Gastrocnemius medialis (tissue), 4 donors: ENCODE measurements around the gene EPHA1. TPM values are rescaled to one million over a fixed set of nuclear protein-coding genes. Genes with fewer than 3 reads are reported as not detected.

ENCODE experiments used
- ATAC-seq, 2 donors: fragments of 150-250 bp; one replicate each; pipeline ENCODE4 v1.9.1; 2016
- DNase-seq, 2 donors: peaks; one replicate each; pipeline ENCODE4 v3.0.0-alpha.2; 2019
- H3K27ac ChIP-seq, 4 donors: fragments of 200-600 bp; sonication (generic); 1 replicate in 1 of 4; 2 replicates in 3 of 4; pipeline ENCODE4 v1.5.1; 2016 to 2018; ENCODE audit warnings: mild to moderate bottlenecking in 2 of 4, moderate library complexity in 1 of 4
- H3K27me3 ChIP-seq, 3 donors: fragments of 200-600 bp; sonication (generic) in 2 of 3; 1 replicate in 1 of 3; 2 replicates in 2 of 3; pipeline versions ENCODE4 v1.5.1 to v1.6.0; 2016 to 2019; ENCODE audit warnings: mild to moderate bottlenecking in 1 of 3, moderate library complexity in 1 of 3
- H3K36me3 ChIP-seq, 2 donors: fragments of 200-600 bp; sonication (generic) in 1 of 2; one replicate each; pipeline ENCODE4 v1.5.1; 2017 to 2018
- H3K4me1 ChIP-seq, 2 donors: fragments of 200-600 bp; sonication (generic) in 1 of 2; one replicate each; pipeline ENCODE4 v1.5.1; 2016 to 2017; ENCODE audit warnings: mild to moderate bottlenecking in 2 of 2
- H3K4me3 ChIP-seq, 4 donors: fragments of 200-600 bp; sonication (generic) in 3 of 4; 1 replicate in 1 of 4; 2 replicates in 3 of 4; pipeline ENCODE4 v1.5.1; 2016 to 2019; ENCODE audit warnings: mild to moderate bottlenecking in 2 of 4
- H3K9me3 ChIP-seq, 3 donors: fragments of 200-600 bp; sonication (generic) in 2 of 3; 1 replicate in 1 of 3; 2 replicates in 2 of 3; pipeline ENCODE4 v1.5.1; 2016 to 2019
- POLR2A ChIP-seq, 2 donors: fragments of 450-650 bp; IDR thresholded peaks; one replicate each; pipeline ENCODE4 v1.6.1; 2017; ENCODE audit warnings: antibody characterized with exemption in 2 of 2, mild to moderate bottlenecking in 2 of 2, moderate library complexity in 2 of 2
- in situ Hi-C, 4 donors: fragments of 200-750 bp; cut with MboI; loops; one replicate each; pipeline versions ENCODE4 v1.15.0 to v1.8.0; 2017; ENCODE audit warnings: low sequenced_read_pairs in 4 of 4
- intact Hi-C: fragments of 100-400 bp; cut with DNase I; formaldehyde crosslinking; loops from one replicate; pipeline ENCODE4 v1.15.1; 2023; ENCODE audit warnings: low total_unique reads
- total RNA-seq, 4 donors: library from RNA; depleted of rRNA; stranded (reverse); fragments of >200 nt; gene quantifications; one replicate each; pipeline versions ENCODE4 v1.1.0 to v1.2.3, GENCODE V29; 2016
- TF ChIP-seq, protein P1 (sequence below), 5 experiments: fragments of 450-650 bp in 3 of 5; fragments of 200-600 bp in 2 of 5; sonication (generic) in 2 of 5; IDR thresholded peaks in 4 of 5; conservative IDR thresholded peaks in 1 of 5; 1 replicate in 4 of 5; 2 replicates in 1 of 5; pipeline ENCODE4 v1.5.1; 2016 to 2019; ENCODE audit warnings: antibody characterized with exemption in 5 of 5, mild to moderate bottlenecking in 3 of 5, moderate library complexity in 3 of 5

EPHA1 gene
- total RNA-seq, 4 donors from 2014 or later: not detected

- in situ Hi-C loops: no loop called here
- Histone ChIP-seq H3K27me3 (no peaks in the 10 kb centered on the region), H3K4me1 (peaks cover 33 to 53% of the 10 kb centered on the region in 2 donors), H3K4me3 (no peak overlapping the region), H3K27ac (peak overlapping the region in 1 of 4 donors; percentile 18), H3K9me3 (no peaks in the 10 kb centered on the region), H3K36me3 (peaks cover 0 to 56% of the 10 kb centered on the region in 2 donors)
- no peak for DNase-seq
- intact Hi-C loops: loop anchor here (10.0 kb wide), 1 partner anchor 516 kb away; the partner anchor contains the start of gene TCAF1
- TF ChIP-seq, protein P1, sequence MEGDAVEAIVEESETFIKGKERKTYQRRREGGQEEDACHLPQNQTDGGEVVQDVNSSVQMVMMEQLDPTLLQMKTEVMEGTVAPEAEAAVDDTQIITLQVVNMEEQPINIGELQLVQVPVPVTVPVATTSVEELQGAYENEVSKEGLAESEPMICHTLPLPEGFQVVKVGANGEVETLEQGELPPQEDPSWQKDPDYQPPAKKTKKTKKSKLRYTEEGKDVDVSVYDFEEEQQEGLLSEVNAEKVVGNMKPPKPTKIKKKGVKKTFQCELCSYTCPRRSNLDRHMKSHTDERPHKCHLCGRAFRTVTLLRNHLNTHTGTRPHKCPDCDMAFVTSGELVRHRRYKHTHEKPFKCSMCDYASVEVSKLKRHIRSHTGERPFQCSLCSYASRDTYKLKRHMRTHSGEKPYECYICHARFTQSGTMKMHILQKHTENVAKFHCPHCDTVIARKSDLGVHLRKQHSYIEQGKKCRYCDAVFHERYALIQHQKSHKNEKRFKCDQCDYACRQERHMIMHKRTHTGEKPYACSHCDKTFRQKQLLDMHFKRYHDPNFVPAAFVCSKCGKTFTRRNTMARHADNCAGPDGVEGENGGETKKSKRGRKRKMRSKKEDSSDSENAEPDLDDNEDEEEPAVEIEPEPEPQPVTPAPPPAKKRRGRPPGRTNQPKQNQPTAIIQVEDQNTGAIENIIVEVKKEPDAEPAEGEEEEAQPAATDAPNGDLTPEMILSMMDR (IDR thresholded peaks at IDR 0.05 in 4 of 5, conservative IDR thresholded peaks at IDR 0.05 in 1 of 5): no peak
- TF ChIP-seq POLR2A (IDR thresholded peaks at IDR 0.05): no peak
- ATAC-seq: no peak
Measured at GRCh38 chr7:143388491-143389101, 20.1 kb downstream of the EPHA1 start.

GRCh38 chr7:143388051-143388450 is 20.6 kb downstream of the EPHA1 start:
- in situ Hi-C loops (no loop called here), intact Hi-C loops (loop anchor here (10.0 kb wide), 1 partner anchor 517 kb away; the partner anchor contains the start of gene TCAF1)
- no peak for DNase-seq
- TF ChIP-seq, protein P1 (IDR thresholded peaks at IDR 0.05 in 4 of 5, conservative IDR thresholded peaks at IDR 0.05 in 1 of 5): no peak
- TF ChIP-seq POLR2A (IDR thresholded peaks at IDR 0.05): no peak
- ATAC-seq: no peak
- Histone ChIP-seq H3K4me1 (peaks cover 39 to 55% of the 10 kb centered on the region in 2 donors), H3K4me3 (no peak overlapping the region), H3K36me3 (peaks cover 0 to 56% of the 10 kb centered on the region in 2 donors), H3K27ac (peak overlapping the region in 1 of 4 donors; percentile 46), H3K9me3 (no peaks in the 10 kb centered on the region), H3K27me3 (no peaks in the 10 kb centered on the region)

DNA sequence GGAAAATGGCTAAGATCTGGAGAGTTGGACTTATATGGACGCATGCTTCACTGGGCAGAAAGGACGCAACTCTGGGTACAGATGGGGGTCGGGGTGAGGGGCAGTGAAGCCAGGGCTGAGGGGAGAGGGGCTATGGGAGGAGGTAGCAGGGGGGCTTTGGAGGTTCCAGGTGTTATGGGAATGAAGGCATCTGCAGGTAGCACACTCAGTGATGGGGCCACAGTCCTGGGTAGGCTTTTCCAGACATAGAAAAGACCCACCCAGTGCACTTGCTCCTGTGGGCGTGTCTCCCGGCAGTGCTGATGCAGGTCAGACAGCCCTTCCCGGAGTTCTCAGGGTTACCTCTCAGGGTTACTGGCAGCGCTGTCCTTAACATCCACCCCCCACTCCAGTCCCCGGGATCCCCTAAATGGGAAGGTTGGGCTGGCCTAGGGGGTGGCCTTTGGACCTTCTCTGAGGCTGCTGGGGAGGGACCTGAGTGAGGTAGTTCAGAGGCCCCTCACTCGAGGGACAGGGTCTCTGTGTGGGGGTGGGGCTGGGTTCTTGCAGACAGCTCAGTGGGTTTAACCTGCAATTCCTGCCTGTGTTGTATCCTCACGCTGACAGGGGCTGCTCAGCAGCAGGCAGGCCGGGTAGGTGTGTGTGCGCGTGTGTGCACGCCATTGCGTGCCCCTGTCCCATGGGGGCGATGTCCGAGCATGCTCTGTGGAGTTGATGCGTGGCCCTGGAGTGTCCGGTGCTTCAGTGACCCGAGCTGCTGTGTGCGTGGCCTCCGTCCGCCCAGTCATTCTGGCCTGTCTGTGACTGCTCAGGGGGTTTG is 21.3 kb downstream of the EPHA1 start:
- Histone ChIP-seq H3K27ac (peak overlapping the region in 2 of 4 donors; percentile 8 to 46), H3K36me3 (peaks cover 0 to 52% of the 10 kb centered on the region in 2 donors), H3K27me3 (no peaks in the 10 kb centered on the region), H3K4me3 (no peak overlapping the region), H3K9me3 (no peaks in the 10 kb centered on the region), H3K4me1 (peaks cover 39 to 55% of the 10 kb centered on the region in 2 donors)
- TF ChIP-seq, protein P1 (IDR thresholded peaks at IDR 0.05 in 4 of 5, conservative IDR thresholded peaks at IDR 0.05 in 1 of 5): no peak
- ATAC-seq (no peak), DNase-seq (no peak)
- in situ Hi-C loops: no loop called here
- intact Hi-C loops: loop anchor here (10.0 kb wide), 1 partner anchor 517 kb away; the partner anchor contains the start of gene TCAF1

DNA sequence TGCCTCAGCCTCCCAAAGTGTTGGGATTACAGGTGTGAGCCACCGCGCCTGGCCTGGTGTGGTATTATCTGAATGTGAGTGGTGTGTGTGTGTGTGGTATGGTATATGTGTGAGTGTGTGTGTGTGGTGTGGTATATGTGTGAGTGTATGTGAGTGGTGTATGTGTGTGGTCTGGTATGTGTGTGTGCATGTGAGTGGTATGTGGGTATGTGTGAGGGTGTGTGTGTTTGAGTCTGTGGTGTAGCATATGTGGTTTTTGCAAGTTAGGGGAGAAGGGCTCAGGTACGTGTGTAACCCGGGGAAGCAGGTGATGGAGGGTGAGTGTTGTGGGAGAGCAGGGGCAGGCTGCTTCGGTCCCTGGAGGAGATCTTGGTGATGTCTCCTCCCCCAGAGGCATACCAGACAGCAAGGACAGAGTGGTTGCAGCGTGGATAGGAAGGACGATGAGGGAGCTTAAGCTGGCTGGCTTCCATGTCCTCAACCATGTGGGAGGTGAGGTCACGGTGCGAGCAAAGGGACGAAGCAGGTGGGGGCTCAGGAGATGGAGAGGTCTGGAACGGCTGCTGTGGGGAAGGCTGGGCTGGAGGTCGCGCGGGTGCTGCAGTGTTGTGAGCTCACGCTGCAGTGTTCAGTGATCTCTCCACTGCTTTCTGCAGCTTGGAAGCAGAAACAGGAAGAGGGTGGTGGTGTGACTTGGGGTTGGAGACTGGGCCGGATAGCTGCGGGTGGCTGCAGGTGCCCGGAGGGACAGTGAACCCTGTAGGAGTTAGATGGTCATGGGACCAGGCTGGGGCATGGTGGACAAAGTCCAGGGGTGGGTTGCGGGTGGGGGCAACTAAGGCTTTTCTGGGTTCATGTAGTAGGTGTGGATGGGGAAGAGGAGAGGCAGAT is 22.5 kb downstream of the EPHA1 start:
- Histone ChIP-seq H3K27me3 (no peaks in the 10 kb centered on the region), H3K9me3 (no peaks in the 10 kb centered on the region), H3K4me3 (no peak overlapping the region), H3K27ac (peak overlapping the region; percentile 8 to 98 (median 67)), H3K36me3 (peaks cover 0 to 40% of the 10 kb centered on the region in 2 donors), H3K4me1 (peaks cover 41 to 49% of the 10 kb centered on the region in 2 donors)
- no peak for ATAC-seq
- intact Hi-C loops: loop anchor here (10.0 kb wide), 1 partner anchor 519 kb away; the partner anchor contains the start of gene TCAF1
- no peak for TF ChIP-seq POLR2A (IDR thresholded peaks at IDR 0.05)
- TF ChIP-seq, protein P1 (IDR thresholded peaks at IDR 0.05 in 4 of 5, conservative IDR thresholded peaks at IDR 0.05 in 1 of 5): no peak
- in situ Hi-C loops: no loop called here
- DNase-seq: no peak
